Measurements from ENCODE around the gene CYP11A1.

GRCh38 chr15:74399100-74399499 is 31.7 kb upstream of the CYP11A1 start:
- TF ChIP-seq, protein P1, sequence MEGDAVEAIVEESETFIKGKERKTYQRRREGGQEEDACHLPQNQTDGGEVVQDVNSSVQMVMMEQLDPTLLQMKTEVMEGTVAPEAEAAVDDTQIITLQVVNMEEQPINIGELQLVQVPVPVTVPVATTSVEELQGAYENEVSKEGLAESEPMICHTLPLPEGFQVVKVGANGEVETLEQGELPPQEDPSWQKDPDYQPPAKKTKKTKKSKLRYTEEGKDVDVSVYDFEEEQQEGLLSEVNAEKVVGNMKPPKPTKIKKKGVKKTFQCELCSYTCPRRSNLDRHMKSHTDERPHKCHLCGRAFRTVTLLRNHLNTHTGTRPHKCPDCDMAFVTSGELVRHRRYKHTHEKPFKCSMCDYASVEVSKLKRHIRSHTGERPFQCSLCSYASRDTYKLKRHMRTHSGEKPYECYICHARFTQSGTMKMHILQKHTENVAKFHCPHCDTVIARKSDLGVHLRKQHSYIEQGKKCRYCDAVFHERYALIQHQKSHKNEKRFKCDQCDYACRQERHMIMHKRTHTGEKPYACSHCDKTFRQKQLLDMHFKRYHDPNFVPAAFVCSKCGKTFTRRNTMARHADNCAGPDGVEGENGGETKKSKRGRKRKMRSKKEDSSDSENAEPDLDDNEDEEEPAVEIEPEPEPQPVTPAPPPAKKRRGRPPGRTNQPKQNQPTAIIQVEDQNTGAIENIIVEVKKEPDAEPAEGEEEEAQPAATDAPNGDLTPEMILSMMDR (IDR thresholded peaks at IDR 0.05; ENCODE audit: low read length), result no peak
- no peak for TF ChIP-seq EZH2 (optimal IDR thresholded peaks at IDR 0.05; ENCODE audit: low read depth, low read length)

Data from MM.1S (cell line).